NCI-H748 treated with DMSO at 0.1 percent for 48 hours (cell line): ENCODE measurements around the gene RAX2.

Source experiments
- DNase-seq: peaks from one replicate; lab custom pipeline; 2025; lab: John Stamatoyannopoulos, UW

The RAX2 gene

DNA sequence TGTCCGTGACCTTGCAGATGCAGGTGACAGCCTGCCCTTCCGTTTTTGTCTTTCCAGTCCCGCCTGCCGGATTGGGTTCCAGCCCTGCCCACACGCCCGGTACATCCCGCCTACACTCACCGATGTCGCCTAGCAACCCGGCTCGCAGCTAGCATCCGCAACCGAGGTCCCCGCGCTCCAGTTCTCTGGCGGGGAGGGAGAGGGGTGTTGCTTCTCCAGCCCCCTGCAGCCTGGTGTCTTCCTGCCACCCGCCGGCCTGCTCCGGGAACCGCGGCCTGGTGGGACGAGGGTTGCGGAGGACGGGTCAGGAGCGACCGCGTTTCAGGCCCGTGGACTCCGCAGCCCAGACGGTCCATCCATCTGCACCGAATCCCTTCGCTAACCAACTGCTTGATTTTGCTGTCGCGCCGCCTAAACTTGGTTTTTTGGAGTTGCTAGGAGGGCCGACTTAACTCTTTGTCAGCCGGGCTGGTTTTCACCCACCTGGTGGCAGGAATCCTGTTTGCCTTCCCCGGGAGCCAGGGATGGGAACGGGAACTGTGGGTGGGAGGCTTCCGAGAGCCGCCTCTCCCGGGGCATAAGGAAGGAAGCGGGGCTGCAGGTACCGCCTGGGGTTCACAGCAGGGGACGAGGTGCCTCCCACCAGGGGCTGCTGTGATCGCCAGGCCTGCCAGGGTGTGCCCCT, 29.5 kb upstream of the RAX2 start:
- DNase-seq, result peak; percentile 39

DNA sequence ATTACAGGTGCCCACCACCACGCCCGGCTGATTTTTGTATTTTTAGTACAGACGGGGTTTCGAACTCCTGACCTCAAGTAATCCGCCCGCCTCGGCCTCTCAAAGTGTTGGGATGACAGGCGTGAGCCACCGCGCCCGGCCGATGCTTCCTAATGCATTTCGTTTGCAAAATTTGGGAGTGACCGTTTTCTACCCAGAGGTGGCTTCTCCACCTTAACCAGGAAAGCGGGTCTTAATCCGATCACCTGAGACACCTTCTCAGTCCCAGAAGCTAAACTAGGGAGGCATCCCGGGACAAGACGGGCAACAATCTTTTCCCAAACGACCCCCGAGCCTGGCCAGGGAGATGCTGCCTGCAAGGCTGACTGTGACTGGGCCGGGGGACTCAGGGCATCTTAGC, 29.0 kb upstream of the RAX2 start:
- DNase-seq, result no peak

DNA sequence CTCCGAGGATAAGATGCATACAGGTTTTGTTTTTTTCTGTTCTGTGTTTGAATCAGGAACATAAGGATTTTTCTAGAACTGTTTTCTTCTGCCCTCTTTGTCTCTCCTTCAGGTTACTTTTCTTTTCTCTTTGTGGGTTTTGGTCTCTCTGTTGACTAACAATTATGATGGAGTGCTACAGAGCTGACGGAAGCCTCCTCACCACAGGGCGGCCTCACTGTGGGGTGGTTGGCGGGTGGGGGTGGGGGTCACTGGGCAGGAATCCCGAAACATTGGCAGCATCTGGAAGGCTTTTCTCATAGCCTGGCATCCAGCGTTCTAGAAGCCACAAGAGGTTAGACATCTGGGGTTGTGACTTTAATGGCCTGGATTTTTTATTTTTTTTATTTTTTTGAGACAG, 26.1 kb upstream of the RAX2 start:
- no peak for DNase-seq

DNA sequence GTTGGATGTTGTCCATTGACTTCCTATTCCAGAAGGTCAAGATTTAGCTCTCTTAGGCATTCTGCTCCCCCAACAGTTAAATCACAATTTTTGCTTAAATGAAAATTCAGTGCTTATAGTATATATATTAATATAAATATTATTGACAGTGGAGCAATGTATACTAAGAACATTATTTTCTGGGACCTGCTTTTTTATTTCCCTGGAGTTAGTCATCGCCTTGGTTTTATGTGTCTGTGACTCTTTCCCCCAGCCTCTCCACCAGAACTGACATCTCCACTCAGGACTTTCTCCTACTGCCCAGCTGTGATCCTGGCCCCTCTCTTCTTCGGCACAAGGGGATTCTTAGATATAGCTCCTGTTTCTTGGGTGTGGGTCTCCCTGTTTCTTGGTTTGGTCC, 24.3 kb upstream of the RAX2 start:
- DNase-seq, result no peak

DNA sequence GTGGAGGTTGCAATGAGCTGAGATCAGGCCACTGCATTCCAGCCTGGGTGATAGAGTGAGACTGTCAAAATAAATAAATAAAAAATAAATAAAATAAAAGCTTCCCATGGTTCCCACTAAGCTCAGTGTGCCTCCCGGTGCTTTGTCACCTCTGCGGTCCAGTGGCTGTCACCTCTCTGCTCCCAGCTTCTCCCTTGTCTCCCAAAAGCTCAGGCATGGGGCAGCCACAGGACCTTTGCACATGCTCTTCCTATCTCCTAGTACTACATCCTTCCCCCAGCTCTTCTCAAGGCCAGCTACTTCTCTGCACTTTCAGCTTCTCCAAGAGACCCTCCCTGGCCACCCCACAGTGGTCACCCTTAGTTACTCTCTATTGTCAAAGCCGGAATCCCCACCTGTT, 21.8 kb upstream of the RAX2 start:
- no peak for DNase-seq

DNA sequence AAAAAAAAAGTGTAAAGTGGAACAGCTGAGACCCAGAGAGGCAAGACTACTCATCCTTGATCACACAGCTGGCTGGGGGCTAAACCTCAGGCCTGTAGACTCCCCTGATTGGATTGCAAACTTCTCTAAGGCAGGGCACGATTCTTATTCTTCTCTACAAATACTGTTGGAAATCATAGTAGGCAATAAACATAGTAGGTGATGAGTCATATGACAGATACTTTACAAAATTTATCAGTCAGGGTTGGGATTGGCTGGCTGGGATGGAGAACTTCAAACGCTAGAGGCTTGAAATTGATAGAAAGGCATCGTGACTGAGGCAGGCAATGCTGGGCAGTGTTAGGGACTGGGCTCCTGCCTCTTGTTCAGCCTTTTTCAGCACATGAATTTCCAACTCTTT, 20.1 kb upstream of the RAX2 start:
- DNase-seq, result no peak

DNA sequence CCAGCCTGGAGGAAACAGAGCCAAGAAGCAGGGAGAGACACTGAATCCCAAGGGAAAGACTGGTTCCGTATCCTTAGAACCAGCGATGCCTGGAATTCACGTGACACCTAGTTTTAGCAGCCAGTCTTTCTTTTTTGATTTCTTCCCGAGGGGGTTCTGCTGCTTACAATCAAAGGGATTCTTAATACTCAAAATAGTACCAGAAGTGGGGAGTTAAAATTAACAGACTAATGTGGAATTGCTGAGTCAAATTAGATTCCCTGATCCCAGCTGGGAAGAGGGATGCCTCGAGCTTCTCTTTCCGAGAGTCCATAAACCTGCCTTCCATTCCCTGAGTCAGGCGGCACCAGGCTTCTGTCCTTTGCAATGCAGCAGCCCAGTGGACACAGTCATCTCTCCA, 18.9 kb upstream of the RAX2 start:
- no peak for DNase-seq

DNA sequence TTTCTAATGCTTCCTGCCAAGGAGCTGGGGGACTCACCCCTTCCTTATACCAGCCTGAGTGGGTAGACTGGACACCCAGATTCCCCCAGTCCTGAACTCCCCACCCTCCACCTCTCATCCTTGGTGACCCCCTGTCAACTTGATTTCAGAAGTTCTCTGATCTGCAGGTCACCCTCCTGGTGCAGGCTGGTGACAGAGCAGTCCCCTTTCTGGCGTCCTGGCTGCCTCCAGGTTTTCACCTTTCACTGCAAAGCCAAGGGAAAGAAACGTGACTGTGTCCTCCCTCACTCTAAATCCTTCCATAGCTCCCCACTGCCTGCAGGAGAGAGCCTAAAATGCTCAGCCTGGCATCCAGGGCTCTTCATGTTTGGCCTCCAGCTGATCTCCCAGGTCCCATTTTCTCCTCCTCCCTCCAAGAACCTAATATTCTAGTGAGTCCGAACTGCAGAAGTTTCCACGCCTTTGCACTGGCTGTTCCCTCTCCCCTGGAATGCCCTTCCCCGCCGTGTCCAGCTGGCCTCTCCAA, 18.2 kb upstream of the RAX2 start:
- no peak for DNase-seq

DNA sequence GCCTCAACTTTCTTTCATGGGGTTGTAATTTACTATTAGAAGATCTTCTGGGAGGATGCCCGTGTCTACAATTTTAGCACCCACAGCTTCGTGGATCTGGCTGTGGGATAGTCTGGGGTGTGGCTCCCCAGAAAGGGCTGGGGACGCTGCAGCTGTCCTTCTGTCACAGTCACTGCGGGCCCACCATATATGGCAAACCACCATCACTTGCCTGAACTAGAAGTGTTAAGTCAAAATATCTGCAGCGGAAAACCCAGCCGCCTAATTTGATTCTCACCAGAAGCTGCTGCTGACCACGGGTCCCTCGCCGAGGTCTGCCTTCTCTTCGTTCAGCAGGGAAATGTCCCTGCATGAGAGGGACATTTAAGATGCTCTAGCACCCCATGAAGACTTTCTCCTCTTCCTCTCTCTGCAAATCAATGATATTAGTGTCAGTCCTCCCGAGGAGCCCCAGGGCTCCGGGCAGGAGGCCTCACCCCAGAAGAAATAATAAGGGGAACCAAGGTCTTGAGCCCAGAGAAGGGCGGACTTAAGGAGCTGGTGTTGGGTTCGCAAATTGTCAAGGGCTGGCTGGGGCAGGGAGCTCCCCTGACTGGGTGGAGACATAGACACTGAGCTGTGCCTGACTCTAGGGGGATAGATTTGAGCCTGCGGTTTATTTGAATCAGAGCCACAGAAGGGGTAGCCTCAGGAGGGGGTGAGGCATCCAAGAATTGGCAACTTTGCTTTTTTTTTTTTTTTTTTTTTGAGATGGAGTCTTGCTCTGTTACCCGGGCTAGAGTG, 17.2 kb upstream of the RAX2 start:
- no peak for DNase-seq

DNA sequence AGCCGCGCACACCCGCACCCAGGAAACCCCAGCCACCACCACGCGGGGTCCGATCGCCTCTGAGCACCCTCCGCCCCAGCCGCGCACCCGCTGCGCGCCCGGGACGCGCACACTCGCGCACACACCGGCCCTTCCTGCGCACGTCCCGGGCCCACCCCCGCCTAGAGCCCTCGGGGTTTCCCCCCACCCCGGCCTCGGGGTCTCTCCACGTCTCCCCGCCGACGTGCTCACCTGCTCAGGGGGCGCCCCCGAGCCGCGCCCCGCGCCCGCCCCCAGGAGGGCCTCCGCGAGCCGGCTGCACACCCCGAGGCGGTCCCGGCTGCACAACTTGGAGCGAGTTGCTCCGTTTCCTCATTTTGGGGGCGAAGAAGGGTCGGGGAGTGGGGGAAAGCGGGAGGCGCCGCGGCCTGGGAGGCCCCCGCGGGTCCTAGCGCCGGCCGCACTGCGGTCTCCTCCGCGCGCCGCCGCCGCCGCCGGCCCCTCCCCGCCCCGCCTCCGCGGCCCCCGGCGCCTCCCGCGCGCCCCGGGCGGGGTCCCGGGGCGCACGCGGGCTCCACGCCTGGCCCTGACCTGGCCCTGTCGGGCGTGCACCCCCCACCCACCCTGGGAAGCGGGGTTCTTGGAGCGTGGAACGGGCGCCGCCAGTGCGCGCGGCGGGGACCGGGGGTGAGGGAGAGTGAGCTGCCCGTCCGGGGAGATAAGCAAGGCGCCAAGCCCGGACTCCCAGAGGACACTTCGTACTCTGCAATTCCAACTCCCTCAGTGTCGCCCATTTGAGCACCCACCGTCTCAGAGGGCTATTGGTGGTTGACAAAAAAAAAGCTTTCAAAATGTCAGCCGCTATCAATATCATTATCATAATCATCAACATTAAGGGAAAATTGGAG, 14.2 kb upstream of the RAX2 start, which contains the start of gene MATK:
Gene MATK (minus strand): TSS at position 444 of the 887 bp plus-strand sequence. CDS start 1,246 bp downstream, outside the sequence.
- DNase-seq, result no peak

DNA sequence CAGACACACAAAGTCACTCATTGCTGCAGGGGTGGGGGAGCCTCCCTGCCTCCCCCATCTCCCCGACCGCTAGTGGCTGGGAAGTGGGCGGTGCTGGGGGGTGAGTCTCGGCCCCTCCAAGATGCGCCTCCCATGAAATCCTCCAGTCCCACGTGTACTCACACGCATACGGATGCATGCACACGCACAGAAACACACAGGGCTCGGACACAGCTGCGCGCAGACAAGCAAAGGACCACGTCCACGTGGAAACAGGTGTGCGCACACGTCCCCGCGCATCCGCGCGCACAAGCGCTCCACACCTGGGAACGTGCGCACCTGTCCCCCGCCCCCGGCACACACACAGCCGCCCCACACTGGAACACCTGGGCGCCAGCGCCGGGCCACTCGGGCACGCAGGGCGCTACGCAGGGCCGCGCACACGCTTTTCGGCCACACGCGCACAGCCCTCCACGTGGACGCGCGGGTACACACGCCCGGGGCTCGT, 13.5 kb upstream of the RAX2 start:
- DNase-seq, result no peak

DNA sequence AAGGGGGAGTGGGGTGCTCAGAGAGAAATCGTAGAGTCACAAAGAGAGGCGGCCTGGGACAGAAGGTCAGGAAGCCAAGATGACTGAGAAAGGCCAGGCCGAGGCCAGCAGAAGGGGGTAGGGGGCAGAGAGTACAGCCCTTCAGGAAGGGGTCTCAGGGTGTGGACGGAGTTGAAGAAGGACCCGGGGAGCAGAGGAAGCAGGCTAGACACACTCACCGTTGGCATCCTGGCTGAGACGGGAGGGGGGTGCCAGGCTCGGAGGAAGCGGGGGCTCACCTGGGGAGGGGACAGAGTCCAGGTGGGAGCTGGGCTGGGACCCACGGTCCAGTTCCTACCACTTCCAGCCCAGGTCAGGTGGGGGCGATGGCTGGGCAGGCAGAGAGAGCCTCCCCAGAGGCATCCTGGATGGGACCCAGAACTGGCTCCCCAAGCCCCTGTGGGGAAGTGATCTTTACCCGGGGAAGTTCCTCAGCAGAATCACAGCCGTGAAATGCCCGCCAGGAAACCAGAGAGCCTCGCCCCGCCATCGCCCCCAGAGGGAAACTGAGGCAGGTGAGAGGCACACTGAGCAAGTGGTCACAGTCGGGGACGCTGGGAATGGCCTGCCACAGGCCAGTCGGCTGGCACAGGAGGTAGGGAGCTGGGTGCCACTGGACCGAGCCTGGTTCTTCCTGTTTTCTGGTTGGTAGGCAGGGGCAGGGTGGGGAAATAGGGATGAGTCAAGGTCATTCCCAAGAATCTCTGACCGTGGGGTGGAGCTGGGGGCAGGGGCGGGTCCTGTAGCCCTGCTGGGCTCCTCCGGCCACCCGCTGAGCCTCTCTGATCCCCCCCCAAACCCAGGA, 12.8 kb upstream of the RAX2 start:
- DNase-seq, result no peak

DNA sequence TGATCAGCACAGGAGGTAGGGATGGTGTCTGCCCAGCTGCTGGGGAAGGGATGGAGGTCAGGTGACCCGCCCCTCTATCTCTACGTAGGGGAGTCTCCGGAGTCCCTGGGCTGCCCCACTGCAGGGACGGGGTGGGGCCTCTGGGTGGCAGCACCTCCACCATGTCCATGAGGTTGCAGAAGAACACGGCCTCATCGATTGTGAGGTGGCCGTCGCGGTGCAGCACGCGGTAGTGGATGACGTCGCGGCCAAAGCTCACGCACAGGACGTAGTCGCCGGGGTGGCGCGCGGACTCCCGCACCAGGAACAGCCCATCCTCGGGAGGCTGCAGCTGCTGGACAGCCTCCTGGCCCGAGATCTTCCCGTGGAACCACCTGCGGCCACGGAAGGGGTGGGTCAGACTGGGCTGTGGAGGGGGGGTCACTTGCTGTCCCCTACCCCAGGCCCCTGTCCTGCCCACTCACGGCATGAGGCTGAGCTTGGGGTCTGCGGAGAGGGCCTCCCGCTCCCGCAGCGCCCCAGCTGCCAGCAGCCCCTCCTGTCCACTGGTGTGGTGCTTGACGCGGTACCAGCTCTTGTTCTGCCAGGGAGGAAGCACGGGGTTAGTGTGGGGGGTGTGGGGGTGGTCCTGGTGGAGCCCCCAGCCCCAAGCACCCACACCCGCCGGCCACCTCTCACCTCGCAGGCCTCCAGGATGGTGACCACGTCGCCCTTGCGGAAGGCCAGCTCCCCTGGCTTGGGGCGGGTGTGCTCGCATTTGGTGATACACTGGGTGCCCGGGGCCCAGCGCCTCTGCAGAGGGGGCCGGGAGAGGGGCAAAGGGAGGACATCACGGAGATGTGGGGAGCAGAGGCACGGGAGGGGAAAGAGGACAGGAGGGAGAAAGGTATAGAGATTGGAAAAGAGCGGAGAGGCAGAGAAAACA, 11.9 kb upstream of the RAX2 start:
- no peak for DNase-seq

DNA sequence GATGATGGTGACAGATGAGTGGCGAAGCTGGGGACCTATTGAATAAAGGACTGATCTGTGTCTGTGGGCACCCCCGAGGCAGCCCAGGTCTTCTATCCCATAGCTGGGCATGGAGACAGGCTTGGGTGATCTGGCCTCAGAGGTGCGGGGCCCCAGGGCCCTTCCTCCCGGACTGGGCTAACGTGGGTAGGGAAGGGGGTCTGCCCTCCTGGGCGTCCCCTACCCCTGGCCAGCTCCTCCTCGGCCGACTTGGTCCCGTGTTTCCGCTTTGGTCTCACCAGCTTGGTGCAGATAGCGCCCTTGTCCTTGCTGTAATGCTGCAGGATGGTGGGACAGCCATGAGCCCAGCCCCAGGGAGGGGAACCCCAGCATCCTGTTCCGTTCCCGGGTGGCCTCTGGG, 10.9 kb upstream of the RAX2 start:
- no peak for DNase-seq

DNA sequence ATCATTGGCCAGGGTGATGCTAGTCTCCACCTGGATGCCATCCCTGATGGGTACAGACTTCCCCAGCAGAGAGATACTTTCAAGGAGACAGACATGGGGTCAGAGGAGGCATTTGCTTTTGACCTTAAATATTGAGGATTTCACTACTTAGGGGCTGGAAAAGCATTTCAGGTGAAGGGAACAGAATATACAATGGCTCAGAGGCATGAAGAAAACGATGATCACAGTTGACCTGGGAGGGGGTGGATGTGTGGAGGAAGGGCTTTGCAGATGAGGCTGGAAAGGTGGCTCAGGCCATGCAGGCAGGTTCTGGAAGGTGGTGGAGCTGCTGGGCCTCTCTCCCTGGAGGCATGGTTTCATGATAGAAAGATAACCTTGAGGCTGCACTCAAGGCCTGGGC, 10.3 kb upstream of the RAX2 start:
- no peak for DNase-seq

DNA sequence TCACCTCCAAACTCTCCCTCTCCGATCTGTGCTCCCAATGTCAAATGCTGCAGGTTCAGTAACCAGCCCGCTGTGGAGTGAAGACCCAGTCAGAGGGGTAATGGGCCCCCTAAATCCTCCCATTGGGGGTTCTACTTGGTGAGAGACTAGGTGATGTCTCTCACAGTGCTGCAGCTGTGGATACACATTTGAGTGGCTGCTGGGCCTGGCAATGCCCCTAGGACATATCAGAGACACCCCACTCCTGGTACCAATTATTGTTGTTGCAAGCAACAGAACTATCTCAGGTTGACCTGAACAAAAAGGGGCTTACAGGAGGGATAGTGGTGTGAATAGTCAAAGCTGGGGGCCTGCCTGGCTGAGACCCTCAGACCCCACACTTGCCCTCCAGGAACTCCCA, 9.6 kb upstream of the RAX2 start:
- no peak for DNase-seq

DNA sequence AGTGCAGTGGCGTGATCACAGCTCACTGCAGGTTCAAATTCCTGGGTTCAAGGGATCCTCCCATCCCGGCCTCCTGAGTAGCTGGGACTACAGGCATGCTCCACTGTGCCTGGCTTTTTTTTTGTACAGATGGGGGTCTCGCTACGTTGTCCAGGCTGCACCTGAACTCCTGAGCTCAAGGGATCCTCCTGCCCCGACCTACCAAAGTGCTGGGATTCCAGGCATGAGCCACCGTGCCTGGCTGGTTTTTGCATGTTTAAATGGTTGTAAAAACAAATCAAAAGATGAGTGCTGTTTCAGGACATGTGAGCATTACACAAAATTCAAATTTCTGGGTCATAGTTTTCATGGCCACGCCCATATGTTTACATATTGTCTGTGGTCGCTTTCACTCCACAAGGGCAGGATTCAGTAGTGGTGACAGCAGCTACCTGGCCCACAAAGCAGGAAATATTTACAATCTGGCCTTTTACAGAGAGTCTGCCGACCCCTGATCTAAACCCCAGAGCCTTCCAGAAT, 8.8 kb upstream of the RAX2 start:
- no peak for DNase-seq

DNA sequence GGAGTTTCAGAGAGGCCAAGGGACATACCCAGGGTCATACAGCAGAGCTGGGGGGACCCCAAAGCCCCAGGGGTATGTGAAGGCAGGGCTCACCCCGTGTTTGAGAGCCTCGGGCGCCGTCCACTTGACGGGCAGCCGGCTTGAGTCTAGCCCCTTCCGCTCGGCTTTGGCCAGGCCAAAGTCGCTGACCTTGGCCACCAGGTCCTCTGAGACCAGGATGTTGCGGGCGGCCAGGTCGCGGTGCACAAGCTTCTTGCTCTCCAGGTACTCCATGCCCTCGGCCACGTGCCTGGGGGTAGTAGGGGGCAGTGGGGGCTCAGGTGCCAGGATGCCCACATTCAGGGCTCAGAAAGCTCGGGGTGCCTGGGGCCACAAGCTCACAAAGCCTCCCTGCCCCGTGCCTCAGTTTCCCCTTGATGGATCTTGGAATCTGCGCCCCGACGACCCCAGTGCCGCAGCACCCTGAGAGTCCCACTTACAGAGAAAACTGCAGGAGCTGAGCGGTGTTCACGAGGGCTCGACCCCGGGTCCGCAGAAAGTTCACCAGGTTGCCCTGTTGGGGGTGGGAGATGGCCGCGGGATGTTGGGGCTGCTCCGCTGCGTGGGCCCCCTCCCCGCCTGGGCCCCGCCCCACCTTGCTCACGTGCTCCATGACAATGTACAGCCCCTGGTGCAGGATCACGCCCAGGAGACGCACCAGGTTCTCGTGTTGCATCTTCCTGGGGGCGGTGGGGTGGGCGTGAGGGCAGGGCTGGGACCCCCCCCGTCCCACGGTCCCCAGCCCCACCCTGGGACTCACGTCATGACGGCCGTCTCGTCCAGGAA, 7.1 kb upstream of the RAX2 start:
- DNase-seq, result no peak
